H9 (cell line): ENCODE measurements around the gene PTPRF. TPM values are rescaled to one million over a fixed set of nuclear protein-coding genes. Genes with fewer than 3 reads are reported as not detected.

Experiments
- DNase-seq: peaks from one replicate; pipeline ENCODE4 v3.0.0-alpha.2; 2017
- H2AFZ ChIP-seq: one replicate; pipeline ENCODE4 v1.6.1; 2013; ENCODE audit warnings: mild to moderate bottlenecking, low read length, control low read depth, moderate library complexity
- H2AK5ac ChIP-seq: 2 replicates; pipeline ENCODE4 v1.6.1; 2013; ENCODE audit warnings: low read length, control low read depth, mixed read lengths; ENCODE audit not compliant: insufficient read length
- H2BK120ac ChIP-seq: one replicate; pipeline ENCODE4 v1.6.1; 2013; ENCODE audit warnings: low read depth, mild to moderate bottlenecking, low read length, control low read depth, inconsistent platforms; ENCODE audit not compliant: poor library complexity, severe bottlenecking
- H2BK12ac ChIP-seq: 2 replicates; pipeline ENCODE4 v1.6.1; 2013; ENCODE audit warnings: low read length, control low read depth, mixed read lengths, low read depth; ENCODE audit not compliant: insufficient read length
- H2BK15ac ChIP-seq: 2 replicates; pipeline ENCODE4 v1.6.1; 2013; ENCODE audit warnings: low read depth, low read length, control low read depth
- H2BK20ac ChIP-seq: one replicate; pipeline ENCODE4 v1.6.1; 2013; ENCODE audit warnings: low read depth, mild to moderate bottlenecking, low read length, control low read depth, inconsistent platforms; ENCODE audit not compliant: poor library complexity, severe bottlenecking
- H2BK5ac ChIP-seq: 2 replicates; pipeline ENCODE4 v1.6.1; 2013; ENCODE audit warnings: low read length, control low read depth, mixed read lengths; ENCODE audit not compliant: insufficient read length
- H3K14ac ChIP-seq: 2 replicates; pipeline ENCODE4 v1.6.1; 2013; ENCODE audit warnings: low read length, control low read depth; ENCODE audit not compliant: insufficient read depth
- H3K18ac ChIP-seq: 2 replicates; pipeline ENCODE4 v1.6.1; 2013; ENCODE audit warnings: low read depth, mild to moderate bottlenecking, mixed read lengths, low read length, control low read depth; ENCODE audit not compliant: insufficient read length
- H3K23ac ChIP-seq: 2 replicates; pipeline ENCODE4 v1.6.1; 2013; ENCODE audit warnings: low read length, control low read depth, mixed read lengths, low read depth; ENCODE audit not compliant: insufficient read length
- H3K23me2 ChIP-seq: 2 replicates; pipeline ENCODE4 v1.6.1; 2013; ENCODE audit warnings: low read depth, mild to moderate bottlenecking, mixed read lengths, low read length, control low read depth; ENCODE audit not compliant: insufficient read length, poor library complexity, severe bottlenecking
- H3K27ac ChIP-seq: 2 replicates; pipeline ENCODE4 v1.5.1; 2013; ENCODE audit warnings: low read length, control low read depth, mixed read lengths, low read depth; ENCODE audit not compliant: insufficient read length
- H3K27me3 ChIP-seq: 2 replicates; pipeline ENCODE4 v1.6.1; 2013; ENCODE audit warnings: low read length, control low read depth, inconsistent platforms; ENCODE audit not compliant: insufficient read depth
- H3K4ac ChIP-seq: 2 replicates; pipeline ENCODE4 v1.6.1; 2013; ENCODE audit warnings: low read depth, mild to moderate bottlenecking, control low read depth, inconsistent platforms, low read length, moderate library complexity
- H3K4me1 ChIP-seq: 2 replicates; pipeline ENCODE4 v1.6.1; 2013; ENCODE audit warnings: low read length, control low read depth, inconsistent platforms; ENCODE audit not compliant: insufficient read depth
- H3K4me2 ChIP-seq: 2 replicates; pipeline ENCODE4 v1.6.1; 2013; ENCODE audit warnings: low read length, control low read depth, mixed read lengths; ENCODE audit not compliant: insufficient read length, insufficient read depth
- H3K56ac ChIP-seq: 2 replicates; pipeline ENCODE4 v1.6.1; 2013; ENCODE audit warnings: low read depth, mild to moderate bottlenecking, mixed read lengths, low read length, control low read depth; ENCODE audit not compliant: insufficient read length
- H3K79me1 ChIP-seq: 2 replicates; pipeline ENCODE4 v1.6.1; 2013; ENCODE audit warnings: low read depth, mild to moderate bottlenecking, moderate library complexity, low read length, control low read depth, inconsistent platforms; ENCODE audit not compliant: insufficient read depth, poor library complexity, severe bottlenecking
- H3K79me2 ChIP-seq: 2 replicates; pipeline ENCODE4 v1.6.1; 2013; ENCODE audit warnings: low read length, control low read depth, inconsistent platforms; ENCODE audit not compliant: insufficient read depth
- H3K9ac ChIP-seq: 2 replicates; pipeline ENCODE4 v1.6.1; 2013; ENCODE audit warnings: low read length, control low read depth, mixed read lengths; ENCODE audit not compliant: insufficient read length; ENCODE audit errors: extremely low read depth
- H3K9me3 ChIP-seq: one replicate; pipeline ENCODE4 v1.6.1; 2013; ENCODE audit warnings: low read depth, low read length, inconsistent platforms; ENCODE audit not compliant: control insufficient read depth
- H3T11ph ChIP-seq: one replicate; pipeline ENCODE4 v1.6.1; 2013; ENCODE audit warnings: mild to moderate bottlenecking, low read length, control low read depth, inconsistent platforms
- H4K20me1 ChIP-seq: one replicate; pipeline ENCODE4 v1.6.1; 2013; ENCODE audit not compliant: control insufficient read depth, insufficient read length, insufficient read depth
- H4K5ac ChIP-seq: 2 replicates; pipeline ENCODE4 v1.6.1; 2013; ENCODE audit warnings: low read depth, mild to moderate bottlenecking, mixed read lengths, low read length, control low read depth; ENCODE audit not compliant: insufficient read length
- H4K8ac ChIP-seq: replicated peaks from 2 replicates; pipeline ENCODE4 v1.6.1; 2013; ENCODE audit warnings: low read length, control low read depth, mixed read lengths, low read depth; ENCODE audit not compliant: insufficient read length
- H4K91ac ChIP-seq: 2 replicates; pipeline ENCODE4 v1.6.1; 2013; ENCODE audit warnings: low read depth, mild to moderate bottlenecking, moderate library complexity, mixed read lengths, low read length, control low read depth; ENCODE audit not compliant: insufficient read length
- H3K27ac Mint-ChIP-seq, 3 experiments: 2 replicates in 2 of 3; 3 replicates in 1 of 3; pipeline ENCODE4 v1.8.0; 2020 to 2021; ENCODE audit warnings: mixed read lengths in 3 of 3, mild to moderate bottlenecking in 1 of 3, moderate library complexity in 1 of 3
- H3K27me3 Mint-ChIP-seq: 2 replicates; pipeline ENCODE4 v1.8.0; 2021; ENCODE audit warnings: low read depth, mild to moderate bottlenecking, moderate library complexity, mixed read lengths
- H3K36me3 Mint-ChIP-seq, 3 experiments: 2 replicates in 2 of 3; 3 replicates in 1 of 3; pipeline ENCODE4 v1.8.0; 2020 to 2021; ENCODE audit warnings: low read depth in 3 of 3, mixed read lengths in 3 of 3; ENCODE audit not compliant: insufficient read depth in 1 of 3
- H3K4me1 Mint-ChIP-seq, 2 experiments: 2 replicates each; pipeline ENCODE4 v1.8.0; 2020; ENCODE audit warnings: mixed read lengths in 2 of 2
- H3K4me3 Mint-ChIP-seq, 2 experiments: 2 replicates in 1 of 2; 3 replicates in 1 of 2; pipeline ENCODE4 v1.8.0; 2020 to 2021; ENCODE audit warnings: mild to moderate bottlenecking in 2 of 2, mixed read lengths in 2 of 2, moderate library complexity in 1 of 2
- H3K9me3 Mint-ChIP-seq, 2 experiments: 2 replicates in 1 of 2; 3 replicates in 1 of 2; pipeline ENCODE4 v1.8.0; 2020; ENCODE audit warnings: mild to moderate bottlenecking in 2 of 2, mixed read lengths in 2 of 2, moderate library complexity in 1 of 2
- CTCF ChIP-seq: fragments of 200-600 bp; sonication (generic); conservative IDR thresholded peaks from 3 replicates; pipeline ENCODE4 v1.8.0; 2021; ENCODE audit warnings: antibody characterized with exemption, mild to moderate bottlenecking
- WGBS: extraction: QIAGEN DNeasy Blood & Tissue Kit; methylation state at CpG from one replicate; pipeline ENCODE4 v1.1.7; 2013; ENCODE audit warnings: missing lambda C conversion rate, low lambda C conversion rate, mixed read lengths; ENCODE audit not compliant: insufficient read length; ENCODE audit errors: extremely low coverage; 5-methylcytosine and 5-hydroxymethylcytosine counted together
- total RNA-seq: library from RNA; stranded (reverse); gene quantifications from 2 replicates; pipeline ENCODE4 v1.2.1, GENCODE V29; 2021

Gene PTPRF
- total RNA-seq, 1 experiment from 2014 or later = 193 TPM

- H3K4ac ChIP-seq = no peak overlapping the region
- WGBS = no CpG with 5 or more reads among the region's 8 CpGs
- no peak for DNase-seq
- H2AFZ ChIP-seq = no peak overlapping the region
- H3K36me3 Mint-ChIP-seq = peaks cover 14 to 33% (median 30%) of the 10 kb centered on the region in 3 experiments
- H2BK15ac ChIP-seq = no peak overlapping the region
- no peaks in the 10 kb centered on the region for H3K9me3 ChIP-seq
- H3K27me3 ChIP-seq = no peaks in the 10 kb centered on the region
- H3K4me3 Mint-ChIP-seq = no peak overlapping the region
- H2BK20ac ChIP-seq = no peak overlapping the region
- no peaks in the 10 kb centered on the region for H3K4me1 Mint-ChIP-seq
- H3K9ac ChIP-seq = no peak overlapping the region
- H3K27ac Mint-ChIP-seq = no peak overlapping the region
- no peak overlapping the region for H3K27ac ChIP-seq
- no peak overlapping the region for H3T11ph ChIP-seq
- H3K14ac ChIP-seq = no peak overlapping the region
- no peak overlapping the region for H3K23ac ChIP-seq
- no peaks in the 10 kb centered on the region for H3K4me1 ChIP-seq
- H2BK5ac ChIP-seq = no peak overlapping the region
- no peaks in the 10 kb centered on the region for H3K27me3 Mint-ChIP-seq
- H4K20me1 ChIP-seq = no peaks in the 10 kb centered on the region
- H3K79me1 ChIP-seq = no peaks in the 10 kb centered on the region
- no peak overlapping the region for H4K8ac ChIP-seq
- no peak for TF ChIP-seq CTCF
- H2BK12ac ChIP-seq = no peak overlapping the region
- no peak overlapping the region for H4K91ac ChIP-seq
- H4K5ac ChIP-seq = no peak overlapping the region
- H3K4me2 ChIP-seq = no peak overlapping the region
- no peak overlapping the region for H2BK120ac ChIP-seq
- H3K79me2 ChIP-seq = no peaks in the 10 kb centered on the region
- H3K18ac ChIP-seq = no peak overlapping the region
- H3K56ac ChIP-seq = no peak overlapping the region
- H2AK5ac ChIP-seq = no peak overlapping the region
- no peaks in the 10 kb centered on the region for H3K23me2 ChIP-seq
- H3K9me3 Mint-ChIP-seq = no peaks in the 10 kb centered on the region
Observed at GRCh38 chr1:43596579-43596978, 65.9 kb downstream of the PTPRF start.
